Femur (tissue), 1 donor: ENCODE data around the gene SULT1C3.
"Not testable (repeated sequence)": the region's sequence is repeated elsewhere in the genome, so short reads cannot be mapped to it uniquely, and the experiment has no call there.

Experiments used
- DNase-seq: peaks from one replicate; pipeline ENCODE4 v3.0.0-alpha.2; 2017

SULT1C3 gene

DNA sequence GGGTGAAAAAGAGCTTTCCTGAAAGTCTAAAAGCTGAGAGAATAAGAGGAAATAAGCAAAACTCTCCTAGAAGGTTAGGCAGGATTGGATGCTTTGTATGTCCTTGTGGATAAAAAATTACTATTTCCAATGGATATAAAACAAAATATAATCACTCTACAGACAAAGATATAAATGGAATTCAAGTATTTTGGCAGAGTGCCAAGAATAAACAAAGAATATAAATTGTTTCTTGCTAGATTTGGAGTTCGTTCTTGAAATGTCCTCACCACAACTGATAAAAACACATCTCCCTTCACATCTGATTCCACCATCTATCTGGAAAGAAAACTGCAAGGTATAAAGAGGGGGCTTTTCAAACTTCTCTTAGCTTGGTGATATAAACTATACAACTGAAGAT is 13.3 kb downstream of the SULT1C3 start:
- no peak for DNase-seq

DNA sequence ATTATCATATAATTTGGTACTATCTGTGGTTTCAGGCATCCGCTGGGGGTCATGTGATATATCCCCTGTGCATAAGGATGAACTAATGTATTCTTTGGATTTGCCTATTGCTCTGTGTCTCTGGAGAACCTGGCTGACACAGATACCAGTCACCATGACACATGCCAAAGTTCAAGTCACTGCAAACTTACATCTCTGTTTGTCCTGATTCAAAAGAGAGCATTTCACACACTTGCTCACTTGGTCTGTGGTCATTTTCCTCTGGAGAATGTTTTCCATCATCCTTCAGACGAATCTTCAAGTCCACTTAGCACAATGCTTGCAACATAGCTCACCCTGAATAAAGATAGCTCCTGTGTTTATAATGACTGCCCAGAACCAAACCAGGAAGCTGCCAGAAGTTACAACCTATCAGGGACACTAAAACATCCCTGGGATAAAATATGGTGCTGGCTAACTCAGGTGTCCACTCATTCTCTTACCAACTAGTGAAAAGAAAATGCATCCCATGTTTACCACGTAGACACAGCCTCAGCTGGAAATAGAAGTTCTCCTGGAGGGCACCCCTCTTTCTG is 18.1 kb downstream of the SULT1C3 start:
- DNase-seq, result no peak

DNA sequence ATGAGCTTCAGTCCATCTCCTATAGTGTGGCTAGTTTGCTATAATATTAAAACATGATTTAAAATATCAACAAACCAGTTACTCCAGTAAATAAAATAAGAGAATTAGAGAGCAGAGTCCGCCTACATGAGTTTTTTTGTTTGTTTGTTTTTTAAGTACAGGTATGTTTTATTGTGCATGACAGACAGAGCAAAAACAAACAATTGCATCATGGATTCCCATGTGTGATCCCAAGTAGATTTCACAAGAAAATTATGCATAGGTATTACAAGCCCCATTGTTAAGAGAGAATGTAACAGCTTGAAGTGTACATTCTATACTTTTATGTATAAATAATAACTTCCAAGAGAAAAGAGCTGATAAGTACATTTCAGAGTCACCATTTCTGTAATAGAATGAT is 21.0 kb downstream of the SULT1C3 start:
- no peak for DNase-seq

DNA sequence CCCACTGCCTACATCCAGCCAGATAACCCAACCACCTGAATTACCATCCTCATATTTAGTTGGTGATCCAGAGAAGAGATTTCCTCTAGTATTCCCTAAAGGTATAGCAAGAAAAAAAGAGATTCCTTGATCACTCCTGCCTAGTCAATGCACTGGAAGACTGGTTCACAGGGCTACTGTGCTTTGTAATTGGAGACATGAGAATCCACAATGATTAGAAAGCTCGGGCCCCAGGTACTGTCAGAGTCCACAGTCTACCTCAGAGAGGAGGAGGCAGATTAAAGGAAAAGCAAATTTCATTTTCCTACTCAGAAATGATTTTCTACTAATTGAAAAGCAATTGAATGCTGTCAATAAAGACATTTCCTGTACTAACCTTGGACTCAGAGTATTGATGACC is 22.3 kb downstream of the SULT1C3 start:
- no peak for DNase-seq

DNA sequence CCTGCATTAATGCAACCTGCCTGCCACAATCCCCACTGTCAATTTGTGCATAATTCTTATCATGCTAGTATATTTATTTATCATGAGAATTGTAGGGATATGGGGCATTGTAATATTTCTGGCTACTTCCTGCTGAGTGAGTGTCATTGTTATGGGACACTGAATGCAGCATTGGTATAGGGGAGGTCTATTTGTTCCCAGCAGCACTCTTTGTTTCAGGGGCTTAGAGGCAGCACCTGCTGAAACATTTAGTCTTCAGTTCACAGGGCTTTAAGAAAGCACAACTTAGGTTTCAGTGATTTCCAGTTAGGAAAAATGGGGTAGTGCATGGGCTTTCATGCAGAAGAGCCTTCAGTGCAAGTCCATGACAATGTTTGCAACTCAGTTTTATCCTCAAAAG is 23.6 kb downstream of the SULT1C3 start:
- no peak for DNase-seq

DNA sequence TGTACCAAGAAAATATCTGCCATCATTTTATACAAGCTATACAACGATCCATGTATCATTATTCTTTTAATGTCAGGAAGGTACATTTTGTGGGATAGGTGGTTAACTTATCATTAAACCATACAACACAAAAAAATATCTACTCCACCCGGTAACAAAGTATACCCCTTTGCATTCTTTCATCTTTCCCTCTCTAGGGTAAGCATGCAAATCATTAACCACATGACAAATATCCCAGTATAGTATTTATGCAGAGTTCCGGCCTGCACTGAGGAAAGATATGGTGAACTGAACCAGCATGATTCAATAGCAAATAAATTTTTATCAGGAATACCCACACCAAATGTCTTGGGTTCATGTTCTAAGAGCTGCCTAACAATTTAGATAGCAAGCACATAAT is 26.4 kb downstream of the SULT1C3 start:
- DNase-seq, result no peak

DNA sequence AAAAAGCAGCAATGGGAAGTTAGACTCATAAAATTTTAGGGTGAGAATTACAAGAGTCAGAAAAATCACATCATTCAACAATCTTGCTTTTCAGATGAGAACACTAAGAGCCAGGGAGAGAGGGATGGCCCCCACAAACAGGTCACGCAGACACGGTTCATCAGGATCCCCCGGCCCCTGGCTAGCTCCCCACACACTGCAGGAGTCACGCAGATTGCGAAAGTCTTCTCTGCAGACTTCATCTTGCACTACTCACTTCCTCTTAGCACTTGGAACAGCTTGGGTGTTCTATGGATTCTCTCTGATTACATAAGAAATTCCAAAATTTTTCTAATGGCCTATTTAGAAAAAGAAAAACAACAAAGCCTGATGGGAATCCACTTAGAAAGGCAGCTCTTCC is 27.3 kb downstream of the SULT1C3 start:
- DNase-seq, result no peak

DNA sequence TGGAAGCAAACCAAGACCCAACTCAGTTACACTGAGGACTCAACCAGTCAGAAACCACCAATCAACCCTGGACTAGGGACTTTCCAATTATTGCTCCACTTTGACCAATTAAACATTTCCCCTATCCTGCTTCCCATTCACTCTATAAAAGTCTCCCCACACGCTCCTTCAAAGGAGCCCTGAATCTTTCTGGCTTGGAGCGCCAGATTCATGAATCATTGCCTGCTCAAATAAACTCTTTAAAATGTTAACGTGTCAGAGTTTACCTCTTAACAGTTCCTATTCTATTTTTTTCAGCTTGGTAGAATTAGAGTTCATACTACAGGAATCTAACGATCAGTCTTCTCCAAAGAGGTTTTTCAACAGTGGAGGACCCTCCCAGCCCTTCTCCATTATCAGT is 28.2 kb downstream of the SULT1C3 start:
- DNase-seq, result no peak

DNA sequence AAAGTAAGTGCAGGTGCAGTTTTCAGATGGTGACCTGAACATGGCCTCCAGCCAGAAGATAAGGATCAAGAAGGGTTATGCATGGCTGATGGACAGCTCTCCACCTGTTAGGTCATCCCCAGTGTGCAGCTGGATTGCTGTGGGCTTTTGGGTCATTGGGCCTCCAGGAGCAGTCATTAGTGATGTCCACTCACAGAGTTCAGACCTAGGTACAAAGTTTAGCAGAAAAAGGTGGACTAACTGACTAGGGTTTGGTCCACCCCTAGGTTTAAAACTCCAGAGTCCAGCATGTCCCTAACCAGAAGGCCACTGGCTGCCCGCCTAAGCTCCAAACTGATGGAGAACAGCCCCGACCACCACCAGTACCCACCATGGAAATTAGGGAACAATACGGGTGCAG is 30.6 kb downstream of the SULT1C3 start:
- DNase-seq, result no peak

DNA sequence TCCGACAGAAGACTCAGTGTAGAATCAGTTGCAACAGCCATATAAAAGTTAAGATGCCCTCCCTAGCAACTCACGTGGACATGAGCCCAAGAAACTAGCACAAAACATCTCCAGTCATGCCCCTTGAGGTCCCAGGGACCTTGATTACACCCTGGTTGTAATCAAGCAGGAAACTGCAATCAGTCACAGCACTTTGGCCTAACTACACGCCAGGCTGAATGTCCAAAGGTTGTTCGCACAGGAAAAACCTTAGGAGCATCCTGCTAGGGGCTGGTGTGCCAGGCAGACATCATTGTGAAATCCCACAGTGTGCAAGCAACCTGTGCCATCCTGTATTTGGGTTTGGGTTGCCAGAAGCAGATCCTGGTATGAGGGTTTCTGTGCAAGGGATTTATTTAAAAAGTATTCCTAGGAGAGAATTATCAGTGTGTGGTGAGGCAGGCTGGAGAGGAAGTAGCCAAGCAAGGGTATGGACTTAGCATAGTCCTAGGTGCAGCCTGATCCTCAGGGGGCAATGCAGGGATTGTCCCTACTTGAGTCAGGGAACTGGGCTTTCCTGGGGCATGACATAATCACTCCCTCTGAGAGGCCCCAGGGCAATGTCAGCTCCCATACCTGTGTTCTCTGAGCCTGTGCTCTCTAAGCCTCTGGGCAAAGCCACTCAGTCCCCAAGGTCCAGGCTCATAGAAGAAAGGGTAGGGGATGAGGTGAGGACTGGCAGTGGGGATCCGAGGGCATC is 31.2 kb downstream of the SULT1C3 start:
- no peak for DNase-seq

DNA sequence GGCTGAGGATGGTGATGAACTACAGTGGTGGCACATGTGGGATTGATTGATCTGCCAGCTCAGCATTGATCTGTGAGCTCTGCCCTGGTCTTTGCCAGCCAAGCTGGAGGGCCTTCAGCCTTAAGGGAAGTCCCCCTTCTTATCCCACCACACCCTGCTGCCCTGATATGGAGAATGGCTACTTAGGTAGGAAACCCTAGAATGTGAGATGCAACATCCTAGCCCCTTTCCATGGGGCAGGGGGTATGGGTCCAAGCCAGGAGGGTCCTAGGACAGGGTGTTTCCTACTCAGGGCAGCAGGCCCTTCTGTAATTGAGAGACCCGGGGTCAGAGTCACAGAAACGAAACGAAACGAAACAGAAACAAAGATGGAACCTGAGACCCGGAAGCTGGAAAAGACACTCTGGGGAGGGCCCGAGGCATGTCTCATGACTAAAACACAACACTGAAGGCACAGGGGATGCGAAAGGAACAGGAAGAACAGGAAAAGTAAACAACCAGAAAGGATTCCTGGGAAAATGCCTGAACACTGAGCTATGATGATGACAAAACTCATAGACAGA is 32.0 kb downstream of the SULT1C3 start:
- peak; percentile 60 for DNase-seq

DNA sequence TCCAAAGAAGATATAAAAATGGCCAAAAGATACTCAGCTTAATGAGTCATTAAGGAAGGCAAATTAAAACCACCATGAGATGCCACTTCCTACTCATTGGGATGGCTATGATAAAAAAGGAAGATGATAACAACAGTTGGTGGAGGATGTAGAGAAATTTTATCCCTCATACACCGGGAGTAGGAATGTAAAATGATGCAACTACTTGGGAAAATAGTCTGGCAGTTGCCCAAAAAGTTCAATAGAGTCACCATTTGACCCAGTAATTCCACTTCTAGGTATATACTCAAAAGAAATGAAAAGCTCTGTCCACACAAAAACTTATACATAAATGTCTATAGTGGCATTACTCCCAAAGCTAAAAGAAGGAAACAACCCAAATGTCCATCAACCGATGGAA is 38.9 kb downstream of the SULT1C3 start:
- DNase-seq, result no peak

DNA sequence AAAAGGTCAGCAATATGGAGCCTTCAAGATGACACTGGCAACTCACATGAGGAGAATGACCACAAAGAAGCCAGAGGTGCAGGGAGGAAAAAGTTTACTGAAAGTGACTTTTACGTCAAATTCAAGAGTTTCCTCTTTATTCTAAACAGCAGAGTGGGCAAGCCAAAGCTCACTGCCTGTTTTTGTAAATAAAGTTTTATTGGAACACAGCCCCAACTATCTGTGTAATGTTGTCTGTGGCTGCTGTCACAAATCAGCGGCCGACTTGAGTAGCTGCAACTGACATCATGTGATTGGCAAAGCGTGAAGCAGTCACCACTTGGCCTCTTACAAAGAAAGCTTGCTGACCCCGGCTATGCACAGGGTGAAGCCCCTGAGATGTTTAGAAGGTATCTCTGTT is 39.7 kb downstream of the SULT1C3 start:
- DNase-seq, result no peak

DNA sequence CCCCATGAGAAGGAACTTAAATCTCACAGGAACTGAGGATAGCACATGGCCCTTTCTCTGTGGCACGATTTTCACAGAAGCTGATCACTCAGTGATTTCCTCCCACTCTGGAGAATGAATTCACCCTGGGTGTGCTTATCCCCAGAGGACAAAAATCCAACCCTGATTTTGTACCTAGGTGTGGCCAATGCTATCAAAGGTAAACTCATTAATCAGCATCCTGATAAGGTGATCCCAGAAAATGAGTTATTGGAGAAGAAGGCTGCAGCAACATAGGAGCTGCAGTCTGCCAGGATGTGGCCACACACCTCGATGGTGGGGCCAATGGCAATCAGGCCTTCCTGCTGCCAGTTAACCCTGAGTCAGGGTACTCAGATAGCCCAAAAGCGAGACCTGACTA is 40.7 kb downstream of the SULT1C3 start:
- no peak for DNase-seq

DNA sequence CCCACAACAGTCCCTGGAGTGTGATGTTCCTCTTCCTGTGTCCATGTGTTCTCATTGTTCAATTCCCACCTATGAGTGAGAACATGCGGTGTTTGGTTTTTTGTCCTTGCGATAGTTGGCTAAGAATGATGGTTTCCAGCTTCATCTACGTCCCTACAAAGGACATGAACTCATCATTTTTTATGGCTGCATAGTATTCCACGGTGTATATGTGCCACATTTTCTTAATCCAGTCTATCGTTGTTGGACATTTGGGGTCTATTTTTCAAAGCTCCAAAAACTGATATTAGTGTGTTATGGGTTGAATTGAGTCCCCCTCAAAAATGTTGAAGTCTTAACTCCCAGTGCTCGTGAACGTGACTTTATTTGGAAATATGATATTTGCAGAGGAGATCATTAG is 44.8 kb downstream of the SULT1C3 start:
- not testable (repeated sequence) for DNase-seq

DNA sequence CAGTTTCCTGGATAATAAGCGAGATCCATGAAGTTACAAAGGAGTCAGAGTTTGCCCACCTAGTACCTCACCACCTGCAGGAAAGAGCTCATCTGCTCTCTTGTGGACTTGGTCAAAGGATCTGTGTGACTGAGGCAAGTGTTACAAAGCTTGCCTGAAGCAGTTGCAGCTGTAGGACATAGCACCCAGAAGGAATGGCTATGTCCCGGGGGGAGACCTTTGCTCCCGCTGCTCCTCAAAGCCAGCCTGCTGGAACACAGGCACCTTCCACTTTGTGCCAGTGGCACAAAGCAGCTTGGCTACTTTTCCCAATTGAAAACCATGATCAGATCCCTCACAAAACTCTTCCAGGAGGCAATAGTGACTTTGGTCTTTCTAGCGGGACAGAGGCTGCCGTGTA is 45.8 kb downstream of the SULT1C3 start:
- no peak for DNase-seq

DNA sequence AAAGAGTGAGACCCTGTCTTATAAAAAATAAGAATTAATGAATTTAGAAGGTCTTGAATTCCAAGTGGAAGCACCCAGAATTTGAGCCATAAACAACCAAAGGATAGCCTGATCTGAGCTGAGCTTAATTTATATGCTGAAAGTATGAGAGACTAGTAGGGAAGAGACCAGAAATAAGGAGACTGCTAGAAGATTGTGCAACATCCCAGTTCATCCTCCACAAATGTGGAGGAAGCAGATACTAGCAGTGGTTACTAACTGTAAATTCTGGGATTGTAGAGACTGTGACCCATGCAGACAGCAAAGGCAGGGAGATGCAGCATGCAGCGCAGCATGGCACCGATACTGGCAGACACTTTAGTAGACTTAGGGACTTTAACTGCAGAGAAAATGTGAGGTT is 47.4 kb downstream of the SULT1C3 start:
- no peak for DNase-seq

DNA sequence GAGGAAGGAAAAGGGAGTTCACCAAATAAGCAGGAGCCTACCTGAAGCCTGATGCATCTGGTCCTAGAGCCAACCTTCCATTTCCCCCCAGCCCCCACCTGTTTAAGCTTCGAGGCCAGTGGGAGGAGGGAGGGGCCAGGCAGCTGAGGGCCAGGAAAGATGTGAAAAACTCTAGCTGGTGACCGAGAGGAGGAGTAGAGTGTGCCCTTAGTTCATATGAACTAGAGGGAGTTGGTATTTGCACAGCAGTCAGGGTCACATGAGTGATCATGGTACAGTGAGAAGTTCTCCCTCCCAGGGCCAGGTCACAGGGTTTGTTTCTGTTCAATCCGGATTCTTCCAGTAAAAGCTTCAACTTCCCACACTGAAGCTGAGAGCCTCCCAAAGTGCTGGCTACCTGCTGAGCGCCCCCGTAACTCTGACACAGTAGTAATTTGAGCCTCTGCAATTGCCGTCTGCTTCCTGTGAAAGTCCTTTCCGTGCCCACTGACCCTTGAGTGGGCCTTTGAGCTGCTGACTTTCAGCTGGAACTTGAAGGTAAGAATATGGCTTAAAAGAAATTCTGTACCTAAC is 48.9 kb downstream of the SULT1C3 start, which contains the start of gene SULT1C2:
SULT1C2 (plus strand) TSS at position 362 of the 573 bp plus-strand sequence. CDS start 4,773 bp downstream, outside the sequence.
- DNase-seq, result peak; percentile 22

DNA sequence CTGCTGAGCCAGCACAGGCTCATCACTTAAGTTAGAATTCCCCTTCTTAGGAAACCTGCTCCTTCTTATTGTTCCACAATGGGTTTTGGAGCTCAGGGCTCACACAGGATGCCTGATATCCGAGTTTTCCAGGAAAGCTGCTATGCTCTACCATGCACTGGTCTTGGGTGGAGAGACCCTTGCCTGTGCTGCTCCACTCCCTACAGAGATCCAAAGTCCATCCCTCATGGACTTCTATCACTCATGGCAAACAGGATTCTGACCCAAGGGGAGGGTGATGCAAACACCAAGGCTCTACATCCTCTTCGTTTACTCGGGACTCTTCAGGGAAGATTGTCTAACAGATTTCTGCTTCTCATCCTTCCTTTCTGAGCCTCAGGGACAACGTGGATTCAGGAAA is 54.1 kb downstream of the SULT1C3 start:
- no peak for DNase-seq

DNA sequence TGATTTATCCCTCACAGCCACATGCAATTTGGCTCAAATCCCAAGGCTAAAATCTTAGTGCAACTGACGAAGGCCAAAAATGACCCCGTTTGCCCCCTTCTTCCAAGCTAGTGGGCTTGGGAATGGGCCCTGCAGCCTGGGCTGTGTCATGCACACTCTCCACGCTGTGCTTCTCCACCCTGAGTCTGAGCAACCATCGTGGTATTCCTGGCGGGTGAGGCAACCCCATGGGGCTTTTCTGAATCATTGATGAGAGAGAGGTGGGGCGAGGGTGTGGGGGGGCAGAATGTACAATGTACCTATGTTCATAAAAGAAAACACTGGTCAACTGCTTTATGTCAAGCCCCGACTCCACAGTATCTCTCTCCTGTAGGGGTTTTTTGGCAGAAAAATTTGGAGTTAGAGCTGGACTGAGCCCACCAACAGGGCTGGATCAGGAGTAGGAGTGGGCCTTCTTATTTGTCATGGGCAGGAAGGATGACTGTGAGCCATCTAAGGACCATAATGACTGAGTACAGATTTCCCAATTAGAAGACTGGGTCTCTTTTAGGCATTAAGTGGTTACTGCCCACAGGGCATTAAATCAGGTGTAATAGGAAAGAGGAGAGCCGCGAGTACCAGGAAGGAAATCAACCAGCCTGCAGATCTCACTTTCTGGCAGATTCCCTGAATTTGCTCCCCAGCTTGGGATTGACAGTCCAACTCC is 57.8 kb downstream of the SULT1C3 start:
- DNase-seq, result no peak

DNA sequence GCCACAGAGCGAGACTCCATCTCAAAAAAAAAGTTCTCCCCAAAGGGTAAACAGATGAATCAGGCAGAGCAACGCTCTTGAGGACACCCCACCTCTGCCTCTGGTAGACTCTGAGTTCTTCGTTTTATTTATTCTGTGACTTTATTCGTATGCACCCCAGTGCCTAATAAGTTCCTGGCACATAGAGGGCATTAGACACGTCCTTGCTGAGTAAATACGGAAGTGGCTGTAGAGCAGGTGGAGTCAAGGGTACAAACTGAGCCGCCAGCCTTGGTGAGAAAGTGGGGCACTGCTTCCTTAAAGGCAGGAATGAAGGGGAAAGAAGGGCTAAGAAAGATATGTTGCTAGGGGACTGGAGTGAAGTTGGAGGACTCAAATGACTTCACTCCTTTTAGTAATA is 61.8 kb downstream of the SULT1C3 start:
- no peak for DNase-seq

DNA sequence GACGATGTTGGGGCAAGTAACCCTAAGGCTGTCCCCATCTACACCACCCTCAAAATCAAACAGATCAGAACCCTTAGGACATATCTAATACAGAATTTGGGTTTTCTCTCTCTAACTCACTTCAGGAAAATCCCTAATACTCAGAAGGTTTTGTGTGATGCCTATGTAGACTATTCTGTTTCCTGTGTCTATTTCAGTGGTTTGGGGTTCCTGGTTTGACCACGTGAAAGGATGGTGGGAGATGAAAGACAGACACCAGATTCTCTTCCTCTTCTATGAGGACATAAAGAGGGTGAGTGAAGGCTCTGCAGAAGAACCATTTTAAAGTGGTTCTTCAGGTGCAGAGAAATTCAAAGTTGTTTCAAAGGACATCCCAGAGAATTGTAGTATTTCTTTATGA is 65.2 kb downstream of the SULT1C3 start:
- no peak for DNase-seq

DNA sequence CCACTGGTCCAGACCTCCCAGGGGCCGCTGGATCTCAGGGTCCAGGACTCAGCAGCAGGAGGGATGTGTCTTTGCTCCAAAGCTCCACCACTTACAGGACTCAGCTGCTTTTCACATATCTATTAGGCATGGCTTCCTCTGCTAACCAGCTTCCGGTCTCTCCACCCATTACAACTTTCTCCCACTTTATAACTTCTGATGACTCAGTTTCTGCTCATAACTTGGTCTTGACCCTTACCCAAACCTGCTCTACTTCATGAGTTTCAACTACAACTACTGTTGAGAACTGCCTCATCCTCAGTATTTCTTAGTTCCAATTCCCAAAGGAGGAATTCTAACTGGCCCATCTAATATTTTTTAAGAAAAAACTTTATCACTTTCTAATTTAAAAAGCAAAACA is 66.1 kb downstream of the SULT1C3 start:
- DNase-seq, result no peak

DNA sequence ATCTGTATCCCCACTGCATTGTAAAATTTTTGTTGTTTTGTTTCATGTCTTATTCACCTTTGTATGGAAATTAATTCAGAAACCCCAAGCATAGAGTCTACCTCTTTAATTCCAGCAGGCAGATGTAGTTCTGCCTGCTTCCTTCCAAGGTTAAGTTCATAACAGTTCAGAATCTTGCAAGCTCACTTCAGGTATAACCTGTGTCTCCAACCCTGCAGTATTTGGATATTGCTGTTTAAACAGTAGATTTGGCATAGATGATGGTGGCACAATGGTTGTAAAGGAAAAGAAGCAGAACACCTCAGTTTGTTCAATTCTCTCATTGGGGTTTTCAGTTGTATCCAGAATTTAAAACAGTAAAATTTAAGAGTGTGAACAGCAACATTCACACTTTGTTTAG is 70.1 kb downstream of the SULT1C3 start:
- no peak for DNase-seq
